HCT116 (cell line): Measurements from ENCODE around the gene DPP10. TPM values are rescaled to one million over a fixed set of nuclear protein-coding genes. Genes with fewer than 3 reads are reported as not detected.

ENCODE experiments used
- ATAC-seq: fragments of 200-7000 bp; cut with Tn5 transposase; 2 replicates; pipeline ENCODE4 v1.9.1; 2020; ENCODE audit warnings: mild to moderate bottlenecking, moderate library complexity
- BruUV-seq: library from RNA; stranded (reverse); fragments of 400-500 nt; replicated peaks from 2 replicates; lab custom pipeline; 2021; lab: Mats Ljungman, UMichigan
- CTCF ChIA-PET: fragments of 300-600 bp; sonication (Branson Sonifier 250); formaldehyde crosslinking; loops from one replicate; lab custom pipeline; 2021; ENCODE audit warnings: antibody characterized with exemption; lab: Charles Lee
- POLR2A ChIA-PET: fragments of 300-600, 350-600 bp; sonication (Branson Sonifier 250); formaldehyde crosslinking; loops from one replicate; lab custom pipeline; 2021; ENCODE audit warnings: antibody characterized with exemption; lab: Charles Lee
- RAD21 ChIA-PET, 2 experiments: fragments of 300-600 bp; sonication (Branson Sonifier 250); formaldehyde crosslinking; loops; one replicate each; lab custom pipeline; 2023; ENCODE audit warnings: low total read pairs in 2 of 2; ENCODE audit not compliant: uncharacterized antibody in 2 of 2, unreplicated experiment in 2 of 2, low non-redundant PET in 1 of 2; lab: Charles Lee
- DNase-seq: peaks from one replicate; pipeline ENCODE4 v3.0.0-alpha.2; 2010; ENCODE audit warnings: low read depth, low spot score
- H2AFZ ChIP-seq: fragments of 200-600 bp; shearing (Covaris generic), sonication (generic); 2 replicates; pipeline ENCODE4 v1.6.1; 2017; ENCODE audit warnings: low read depth, mixed run types, mixed read lengths, antibody characterized with exemption, low read length; ENCODE audit not compliant: poor library complexity, severe bottlenecking
- H3K27ac ChIP-seq: 2 replicates; pipeline ENCODE4 v1.5.1; 2012; ENCODE audit warnings: low read depth, low read length
- H3K27me3 ChIP-seq: fragments of 200-600 bp; sonication (generic); 2 replicates; pipeline ENCODE4 v1.6.1; 2016; ENCODE audit warnings: mixed run types, low read length, mixed read lengths; ENCODE audit not compliant: insufficient read depth
- H3K36me3 ChIP-seq, 2 experiments: fragments of 200-500 bp in 1 of 2; fragments of 200-600 bp in 1 of 2; sonication (Bioruptor generic) in 1 of 2; sonication (generic) in 1 of 2; 2 replicates each; pipeline versions ENCODE4 v1.5.1 to v1.6.1; 2014 to 2016; ENCODE audit warnings: low read length in 2 of 2, inconsistent platforms in 1 of 2, mixed read lengths in 1 of 2, mixed run types in 1 of 2; ENCODE audit not compliant: insufficient read depth in 2 of 2, control insufficient read depth in 1 of 2
- H3K4me1 ChIP-seq, 2 experiments: fragments of 200-600 bp in 1 of 2; sonication (generic) in 1 of 2; 2 replicates each; pipeline versions ENCODE4 v1.5.1 to v1.6.1; 2012 to 2017; ENCODE audit warnings: low read length in 2 of 2, inconsistent platforms in 1 of 2, mild to moderate bottlenecking in 1 of 2, mixed read lengths in 1 of 2, mixed run types in 1 of 2, moderate library complexity in 1 of 2; ENCODE audit not compliant: insufficient read depth in 2 of 2, control insufficient read depth in 1 of 2
- H3K4me2 ChIP-seq: fragments of 200-600 bp; sonication (generic); 2 replicates; pipeline ENCODE4 v1.6.1; 2017; ENCODE audit warnings: mixed run types, low read length, mixed read lengths
- H3K4me3 ChIP-seq, 2 experiments: fragments of 200-600 bp in 1 of 2; sonication (generic) in 1 of 2; replicated peaks in 1 of 2; 2 replicates each; pipeline ENCODE4 v1.5.1; 2011 to 2016; ENCODE audit warnings: low read length in 2 of 2, control low read depth in 1 of 2, low read depth in 1 of 2, mild to moderate bottlenecking in 1 of 2, mixed read lengths in 1 of 2, mixed run types in 1 of 2
- H3K79me2 ChIP-seq: fragments of 200-600 bp; sonication (generic); 2 replicates; pipeline ENCODE4 v1.6.1; 2017; ENCODE audit warnings: mild to moderate bottlenecking, mixed run types, low read length, moderate library complexity, mixed read lengths; ENCODE audit not compliant: insufficient read depth
- H3K9ac ChIP-seq: fragments of 200-600 bp; sonication (generic); 2 replicates; pipeline ENCODE4 v1.6.1; 2016; ENCODE audit warnings: low read length, mixed read lengths
- H3K9me2 ChIP-seq: fragments of 200-600 bp; sonication (generic), shearing (Covaris generic); 2 replicates; pipeline ENCODE4 v1.6.1; 2017; ENCODE audit warnings: mixed run types, mild to moderate bottlenecking, moderate library complexity; ENCODE audit not compliant: insufficient read depth
- H3K9me3 ChIP-seq, 2 experiments: fragments of 200-500 bp in 1 of 2; fragments of 200-600 bp in 1 of 2; sonication (Bioruptor generic) in 1 of 2; sonication (generic) in 1 of 2; 2 replicates each; pipeline ENCODE4 v1.6.1; 2014 to 2017; ENCODE audit warnings: low read length in 2 of 2, mixed read lengths in 2 of 2, inconsistent platforms in 1 of 2, low read depth in 1 of 2, mild to moderate bottlenecking in 1 of 2, mixed run types in 1 of 2, moderate library complexity in 1 of 2; ENCODE audit not compliant: control insufficient read depth in 1 of 2, insufficient read depth in 1 of 2
- H4K20me1 ChIP-seq: fragments of 200-600 bp; sonication (generic), shearing (Covaris generic); 2 replicates; pipeline ENCODE4 v1.6.1; 2017; ENCODE audit warnings: mixed run types, mild to moderate bottlenecking, moderate library complexity; ENCODE audit not compliant: insufficient read depth
- CBX3 ChIP-seq: IDR thresholded peaks from 2 replicates; pipeline ENCODE4 v1.6.1; 2012; ENCODE audit warnings: low read depth
- ELF1 ChIP-seq: IDR thresholded peaks from 2 replicates; pipeline ENCODE4 v1.6.1; 2012; ENCODE audit warnings: low read depth, borderline replicate concordance
- EZH2phosphoT487 ChIP-seq: fragments of 200-600 bp; IDR thresholded peaks from 2 replicates; pipeline ENCODE4 v1.6.1; 2018; ENCODE audit warnings: antibody characterized with exemption, borderline replicate concordance
- JUND ChIP-seq: IDR thresholded peaks from 2 replicates; pipeline ENCODE4 v1.6.1; 2012
- POLR2AphosphoS5 ChIP-seq: IDR thresholded peaks from 2 replicates; pipeline ENCODE4 v1.6.1; 2011; ENCODE audit warnings: mild to moderate bottlenecking, low read depth, low read length, moderate library complexity
- SP1 ChIP-seq: IDR thresholded peaks from 2 replicates; pipeline ENCODE4 v1.6.1; 2012; ENCODE audit warnings: low read depth
- YY1 ChIP-seq: IDR thresholded peaks from 2 replicates; pipeline ENCODE4 v1.6.1; 2011; ENCODE audit warnings: low read length, low read depth, moderate library complexity, mild to moderate bottlenecking; ENCODE audit not compliant: insufficient replicate concordance; ENCODE audit errors: extremely low read depth
- ZFX ChIP-seq: fragments of 450-650 bp; IDR thresholded peaks from 2 replicates; pipeline ENCODE4 v1.6.1; 2017
- ZNF274 ChIP-seq: fragments of 200-500 bp; sonication (Bioruptor generic); IDR thresholded peaks from 2 replicates; pipeline ENCODE4 v1.6.1; 2014; ENCODE audit warnings: mild to moderate bottlenecking, low read depth, low read length, inconsistent platforms
- intact Hi-C: fragments of 100-400 bp; cut with micrococcal nuclease; formaldehyde crosslinking; loops from 2 replicates; pipeline ENCODE4 v1.10.0; 2022
- total RNA-seq: library from RNA; stranded (reverse); gene quantifications from one replicate; pipeline ENCODE4 v1.2.1, GENCODE V29; 2021; ENCODE audit not compliant: unreplicated experiment
- TF ChIP-seq, protein P1 (sequence below): IDR thresholded peaks from 2 replicates; pipeline ENCODE4 v1.6.1; 2012
- TF ChIP-seq, protein P2 (sequence below): IDR thresholded peaks from 2 replicates; pipeline ENCODE4 v1.6.1; 2011; ENCODE audit warnings: mild to moderate bottlenecking, low read length, moderate library complexity; ENCODE audit not compliant: insufficient replicate concordance; ENCODE audit errors: extremely low read depth
- TF ChIP-seq, protein P3 (sequence below): IDR thresholded peaks from 2 replicates; pipeline ENCODE4 v1.6.1; 2012

Gene DPP10
- total RNA-seq, 1 experiment from 2014 or later: not detected

DNA sequence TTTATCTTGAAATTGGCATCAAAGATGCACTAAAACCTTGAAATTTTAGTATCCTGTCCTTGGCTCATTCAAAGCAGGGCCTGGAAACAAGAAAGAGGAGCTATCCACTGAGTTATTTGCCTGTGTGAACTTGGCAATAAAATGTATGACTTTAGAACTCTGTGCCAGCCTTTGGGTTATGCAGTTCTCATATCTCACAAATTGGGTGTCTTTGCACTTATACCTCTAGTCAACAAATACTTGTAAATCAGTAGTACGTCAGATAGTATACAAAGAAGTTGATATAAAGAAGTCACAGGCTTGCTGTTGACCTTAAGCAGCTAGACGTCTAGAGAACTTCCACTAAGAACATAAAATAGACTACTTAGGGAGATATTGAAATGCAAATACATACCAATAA is 1331.9 kb downstream of the DPP10 start:
- CTCF ChIA-PET: no interaction called here
- POLR2A ChIA-PET: no interaction called here
- Histone ChIP-seq H3K9me3 (peaks cover 0 to 19% of the 10 kb centered on the region in 2 experiments; a peak in 1 of 4 replicates), H3K4me2 (no peak overlapping the region), H3K79me2 (no peaks in the 10 kb centered on the region), H3K4me3 (no peak overlapping the region), H3K4me1 (no peaks in the 10 kb centered on the region), H3K9me2 (no peaks in the 10 kb centered on the region), H2AFZ (no peak overlapping the region)
- RAD21 ChIA-PET: no interaction called here
- intact Hi-C loops: no loop called here
- TF ChIP-seq ZNF274: no peak
- TF ChIP-seq, protein P1, sequence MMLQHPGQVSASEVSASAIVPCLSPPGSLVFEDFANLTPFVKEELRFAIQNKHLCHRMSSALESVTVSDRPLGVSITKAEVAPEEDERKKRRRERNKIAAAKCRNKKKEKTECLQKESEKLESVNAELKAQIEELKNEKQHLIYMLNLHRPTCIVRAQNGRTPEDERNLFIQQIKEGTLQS: no peak
- no peak for TF ChIP-seq SP1
- no peak for TF ChIP-seq EZH2phosphoT487
- no peak for TF ChIP-seq JUND
- TF ChIP-seq, protein P2, sequence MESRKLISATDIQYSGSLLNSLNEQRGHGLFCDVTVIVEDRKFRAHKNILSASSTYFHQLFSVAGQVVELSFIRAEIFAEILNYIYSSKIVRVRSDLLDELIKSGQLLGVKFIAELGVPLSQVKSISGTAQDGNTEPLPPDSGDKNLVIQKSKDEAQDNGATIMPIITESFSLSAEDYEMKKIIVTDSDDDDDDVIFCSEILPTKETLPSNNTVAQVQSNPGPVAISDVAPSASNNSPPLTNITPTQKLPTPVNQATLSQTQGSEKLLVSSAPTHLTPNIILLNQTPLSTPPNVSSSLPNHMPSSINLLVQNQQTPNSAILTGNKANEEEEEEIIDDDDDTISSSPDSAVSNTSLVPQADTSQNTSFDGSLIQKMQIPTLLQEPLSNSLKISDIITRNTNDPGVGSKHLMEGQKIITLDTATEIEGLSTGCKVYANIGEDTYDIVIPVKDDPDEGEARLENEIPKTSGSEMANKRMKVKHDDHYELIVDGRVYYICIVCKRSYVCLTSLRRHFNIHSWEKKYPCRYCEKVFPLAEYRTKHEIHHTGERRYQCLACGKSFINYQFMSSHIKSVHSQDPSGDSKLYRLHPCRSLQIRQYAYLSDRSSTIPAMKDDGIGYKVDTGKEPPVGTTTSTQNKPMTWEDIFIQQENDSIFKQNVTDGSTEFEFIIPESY: no peak
- TF ChIP-seq ELF1: no peak
- no peak for TF ChIP-seq CBX3
- TF ChIP-seq, protein P3, sequence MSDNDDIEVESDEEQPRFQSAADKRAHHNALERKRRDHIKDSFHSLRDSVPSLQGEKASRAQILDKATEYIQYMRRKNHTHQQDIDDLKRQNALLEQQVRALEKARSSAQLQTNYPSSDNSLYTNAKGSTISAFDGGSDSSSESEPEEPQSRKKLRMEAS: no peak
- no peak for TF ChIP-seq YY1
- no peak for TF ChIP-seq ZFX
- TF ChIP-seq POLR2AphosphoS5: no peak
- TF ChIP-seq, all 23 proteins: peak for 0
- no TSS peak for BruUV-seq
- Histone ChIP-seq H3K27ac (no peak overlapping the region), H3K36me3 (no peaks in the 10 kb centered on the region), H4K20me1 (no peaks in the 10 kb centered on the region), H3K9ac (no peak overlapping the region), H3K27me3 (no peaks in the 10 kb centered on the region)
- no peak for ATAC-seq
- DNase-seq: no peak
